ENCODE measurements around the gene BRD9. TPM values are rescaled to one million over a fixed set of nuclear protein-coding genes. Genes with fewer than 3 reads are reported as not detected.

Gene BRD9
- total and polyA plus RNA-seq, 2 experiments from 2014 or later, result 17.8 to 20.3 TPM

- H2AFZ ChIP-seq, result no peak overlapping the region
- H4K20me1 ChIP-seq (ENCODE audit: insufficient read depth, poor library complexity, severe bottlenecking), result no peaks in the 10 kb centered on the region
- no peaks in the 10 kb centered on the region for H3K27me3 ChIP-seq
- DNase-seq (ENCODE audit: low spot score), result no peak
- H3K27ac ChIP-seq, result no peak overlapping the region
- no peaks in the 10 kb centered on the region for H3K9me3 ChIP-seq (ENCODE audit: low read depth)
- no peaks in the 10 kb centered on the region for H3K79me2 ChIP-seq
- H3K36me3 ChIP-seq (replicated peaks; ENCODE audit: insufficient read depth, low read depth), result no peaks in the 10 kb centered on the region
- WGBS (ENCODE audit: low lambda C conversion rate, missing lambda C conversion rate), result 98% methylated on average over 24 of the region's 24 CpGs
- peaks cover 5% of the 10 kb centered on the region for H3K4me1 ChIP-seq (ENCODE audit: insufficient read depth)
- H3K9me2 ChIP-seq (replicated peaks; ENCODE audit: insufficient read depth), result no peaks in the 10 kb centered on the region
- H3K4me3 ChIP-seq, result no peak overlapping the region
- TF ChIP-seq EZH2phosphoT487 (IDR thresholded peaks at IDR 0.05; ENCODE audit: low read depth, severe bottlenecking, unreplicated experiment), result no peak
- no peak overlapping the region for H3K4me2 ChIP-seq
These were observed 27.5 kb downstream of the BRD9 start for GRCh38 chr5:865168-865521.

GRCh38 chr5:864492-865167 is 28.0 kb downstream of the BRD9 start:
- no peaks in the 10 kb centered on the region for H3K27me3 ChIP-seq

GRCh38 chr5:863244-863805 is 29.3 kb downstream of the BRD9 start:
- Histone ChIP-seq H4K20me1 (ENCODE audit: insufficient read depth, poor library complexity, severe bottlenecking) (no peaks in the 10 kb centered on the region), H3K27ac (no peak overlapping the region), H3K4me3 (no peak overlapping the region), H2AFZ (no peak overlapping the region), H3K79me2 (no peaks in the 10 kb centered on the region), H3K4me1 (ENCODE audit: insufficient read depth) (peaks cover 5% of the 10 kb centered on the region), H3K9me2 (replicated peaks; ENCODE audit: insufficient read depth) (no peaks in the 10 kb centered on the region), H3K4me2 (no peak overlapping the region), H3K9me3 (ENCODE audit: low read depth) (no peaks in the 10 kb centered on the region), H3K27me3 (no peaks in the 10 kb centered on the region), H3K36me3 (replicated peaks; ENCODE audit: insufficient read depth, low read depth) (no peaks in the 10 kb centered on the region)
- TF ChIP-seq EZH2phosphoT487 (IDR thresholded peaks at IDR 0.05; ENCODE audit: low read depth, severe bottlenecking, unreplicated experiment) (no peak), EZH2 (IDR thresholded peaks at IDR 0.05; ENCODE audit: borderline replicate concordance) (no peak), CTCF (IDR thresholded peaks at IDR 0.05; ENCODE audit: poor library complexity) (no peak)
- DNase-seq (ENCODE audit: low spot score), result no peak
- WGBS (ENCODE audit: low lambda C conversion rate, missing lambda C conversion rate), result 96% methylated on average over 16 of the region's 16 CpGs

More at GRCh38 chr5:864492-865167, 28.0 kb downstream of the BRD9 start:
- H3K79me2 ChIP-seq, result no peaks in the 10 kb centered on the region
- no peak for DNase-seq (ENCODE audit: low spot score)
- no peaks in the 10 kb centered on the region for H3K9me2 ChIP-seq (replicated peaks; ENCODE audit: insufficient read depth)
- 93% methylated on average over 15 of the region's 15 CpGs for WGBS (ENCODE audit: low lambda C conversion rate, missing lambda C conversion rate)
- H3K4me3 ChIP-seq, result no peak overlapping the region
- peaks cover 5% of the 10 kb centered on the region for H3K4me1 ChIP-seq (ENCODE audit: insufficient read depth)
- no peak overlapping the region for H3K27ac ChIP-seq
- H2AFZ ChIP-seq, result no peak overlapping the region
- H4K20me1 ChIP-seq (ENCODE audit: insufficient read depth, poor library complexity, severe bottlenecking), result no peaks in the 10 kb centered on the region
- H3K36me3 ChIP-seq (replicated peaks; ENCODE audit: insufficient read depth, low read depth), result no peaks in the 10 kb centered on the region
- H3K4me2 ChIP-seq, result no peak overlapping the region
- H3K9me3 ChIP-seq (ENCODE audit: low read depth), result no peaks in the 10 kb centered on the region
- TF ChIP-seq EZH2phosphoT487 (IDR thresholded peaks at IDR 0.05; ENCODE audit: low read depth, severe bottlenecking, unreplicated experiment) (no peak), CTCF (IDR thresholded peaks at IDR 0.05; ENCODE audit: poor library complexity) (no peak), EZH2 (IDR thresholded peaks at IDR 0.05; ENCODE audit: borderline replicate concordance) (no peak)

DNA sequence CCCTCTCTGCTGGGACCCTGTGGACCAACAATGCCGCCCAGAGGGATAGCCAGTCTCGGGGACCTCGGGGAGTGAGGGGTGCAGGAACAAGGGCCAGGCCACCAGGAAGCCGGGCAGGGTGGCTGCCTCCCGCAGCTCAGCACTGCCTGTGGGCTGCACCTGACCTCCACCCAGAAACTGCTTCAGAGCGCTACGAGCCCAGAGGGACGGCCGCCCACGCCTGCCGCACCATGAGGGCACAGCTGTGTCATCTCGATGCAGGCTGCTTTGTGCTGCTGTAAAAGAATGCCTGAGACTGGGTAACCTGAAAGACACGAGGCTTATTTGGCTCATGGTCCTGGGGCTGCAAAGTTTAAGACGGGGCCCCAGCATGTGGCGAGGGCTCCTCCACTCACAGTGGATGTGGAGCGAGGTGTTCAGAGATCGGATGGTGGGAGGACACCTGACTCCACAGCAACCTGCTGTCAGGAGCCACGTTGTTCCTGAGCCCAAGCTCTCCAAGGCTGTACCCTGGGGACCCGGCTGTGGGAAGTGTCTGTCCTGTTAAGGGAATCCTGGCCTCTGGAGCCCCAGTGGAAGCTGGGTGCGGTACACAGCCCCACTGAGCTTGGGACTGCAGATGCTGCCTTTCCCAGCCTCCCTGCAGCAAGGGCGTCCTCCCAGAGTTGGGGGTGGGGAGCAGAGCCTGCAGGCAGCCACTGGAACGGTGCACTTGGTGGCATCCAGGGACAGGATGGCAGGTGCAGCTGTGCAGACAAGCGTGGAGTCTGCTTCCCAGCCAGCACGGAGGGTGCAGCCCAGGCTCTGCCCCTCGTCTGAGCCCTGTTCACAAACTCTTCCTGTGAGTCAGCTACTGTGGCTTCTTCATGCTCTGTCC is 30.0 kb downstream of the BRD9 start:
- no peak for DNase-seq (ENCODE audit: low spot score)
- no peaks in the 10 kb centered on the region for H3K36me3 ChIP-seq (replicated peaks; ENCODE audit: insufficient read depth, low read depth)
- H3K27ac ChIP-seq, result no peak overlapping the region
- no peaks in the 10 kb centered on the region for H3K79me2 ChIP-seq
- no peaks in the 10 kb centered on the region for H4K20me1 ChIP-seq (ENCODE audit: insufficient read depth, poor library complexity, severe bottlenecking)
- H2AFZ ChIP-seq, result no peak overlapping the region
- H3K27me3 ChIP-seq, result no peaks in the 10 kb centered on the region
- peaks cover 5% of the 10 kb centered on the region for H3K4me1 ChIP-seq (ENCODE audit: insufficient read depth)
- no peak overlapping the region for H3K4me3 ChIP-seq
- no peak for TF ChIP-seq CTCF (IDR thresholded peaks at IDR 0.05; ENCODE audit: poor library complexity)
- TF ChIP-seq EZH2phosphoT487 (IDR thresholded peaks at IDR 0.05; ENCODE audit: low read depth, severe bottlenecking, unreplicated experiment), result no peak
- no peak for TF ChIP-seq EZH2 (IDR thresholded peaks at IDR 0.05; ENCODE audit: borderline replicate concordance)
- no peaks in the 10 kb centered on the region for H3K9me3 ChIP-seq (ENCODE audit: low read depth)
- H3K9me2 ChIP-seq (replicated peaks; ENCODE audit: insufficient read depth), result no peaks in the 10 kb centered on the region
- no peak overlapping the region for H3K4me2 ChIP-seq
- WGBS (ENCODE audit: low lambda C conversion rate, missing lambda C conversion rate), result 92% methylated on average over 25 of the region's 25 CpGs
